Measurements from ENCODE around the gene CAST.
A peak's percentile ranks its signal among the peaks of the same experiment; 100 is the strongest.

Gene CAST

DNA sequence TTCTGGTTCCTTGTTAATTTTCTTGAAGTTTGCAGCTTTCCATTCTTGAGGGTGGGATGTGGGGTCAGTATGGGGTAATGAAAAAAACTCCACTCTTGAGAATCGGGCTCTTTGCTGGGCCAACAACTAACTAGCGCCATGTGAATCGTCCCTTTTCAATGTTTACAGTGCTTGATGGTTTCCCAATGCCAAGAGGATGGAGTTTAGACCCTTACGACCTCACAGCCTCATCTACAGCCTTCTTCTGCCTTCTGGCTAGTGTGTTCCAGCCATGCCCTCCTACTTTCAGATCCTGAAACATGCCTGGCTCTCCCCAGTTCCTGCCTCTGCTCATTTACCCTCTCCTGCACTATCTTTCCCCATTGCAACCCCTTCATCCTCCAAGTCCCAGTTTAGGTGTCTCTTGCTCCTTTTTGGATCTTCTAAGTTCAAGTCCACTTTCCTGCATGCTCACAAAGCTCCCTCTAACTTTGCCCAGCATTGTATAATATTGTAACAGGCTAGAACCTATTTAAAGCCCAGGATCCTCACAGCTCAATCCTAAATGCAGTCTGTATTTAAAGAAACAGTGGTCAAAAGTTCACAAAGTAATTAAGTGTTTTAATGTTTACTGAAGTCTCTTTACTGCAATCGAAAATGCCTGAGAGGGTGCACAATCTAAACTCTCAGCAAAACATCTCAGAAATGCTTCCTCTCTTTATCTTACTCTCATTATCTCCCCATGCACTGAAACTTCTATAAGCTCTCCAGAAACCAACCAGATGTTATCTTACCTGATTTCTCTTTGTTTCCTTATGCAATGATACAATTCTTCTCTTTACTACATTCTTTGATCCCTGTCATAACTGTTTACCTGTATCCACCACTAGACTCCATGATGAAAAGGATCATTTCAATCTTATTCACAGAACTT is 20.6 kb upstream of the CAST start:
- H3K4me3 ChIP-seq (ENCODE audit: low read length): no peak overlapping the region
- no peak for DNase-seq (ENCODE audit: low read depth, low spot score)

DNA sequence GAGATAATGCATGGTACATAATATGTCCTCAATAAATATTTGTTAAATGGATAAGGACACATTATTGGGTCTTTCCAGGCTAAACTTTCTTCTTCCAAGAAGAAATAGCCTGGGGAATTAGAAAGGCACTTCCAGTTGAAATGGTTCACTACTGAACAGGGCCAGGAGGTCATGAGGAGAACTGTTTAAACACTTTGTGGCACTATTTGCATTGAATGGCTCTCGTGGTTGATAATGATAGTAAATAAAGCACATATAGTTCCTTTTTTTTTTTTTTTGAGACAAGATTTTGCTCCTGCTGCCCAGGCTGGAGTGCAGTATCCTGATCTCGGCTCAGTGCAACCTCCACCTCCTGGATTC is 19.9 kb upstream of the CAST start:
- H3K4me3 ChIP-seq (ENCODE audit: low read length): no peak overlapping the region
- DNase-seq (ENCODE audit: low read depth, low spot score): no peak

DNA sequence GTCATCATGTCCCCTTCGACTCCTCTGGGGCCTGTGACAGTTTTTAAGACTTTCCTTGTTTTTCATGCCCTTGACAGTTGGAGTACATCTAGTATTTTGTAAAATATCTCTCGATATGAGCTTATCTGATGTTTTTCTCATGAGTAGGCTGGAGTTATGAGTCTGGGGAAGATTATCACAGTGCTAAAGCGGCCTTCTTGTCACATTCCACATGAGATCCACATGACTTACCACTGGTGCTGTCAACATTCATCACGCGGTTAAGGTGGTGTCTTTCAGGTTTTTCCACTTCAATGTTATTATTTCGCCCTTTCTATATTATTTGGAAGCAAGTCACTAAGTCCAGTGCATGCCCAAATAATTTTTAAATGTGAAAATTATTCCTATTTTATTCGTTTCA is 17.1 kb upstream of the CAST start:
- H3K4me3 ChIP-seq (ENCODE audit: low read length): no peak overlapping the region
- no peak for DNase-seq (ENCODE audit: low read depth, low spot score)

DNA sequence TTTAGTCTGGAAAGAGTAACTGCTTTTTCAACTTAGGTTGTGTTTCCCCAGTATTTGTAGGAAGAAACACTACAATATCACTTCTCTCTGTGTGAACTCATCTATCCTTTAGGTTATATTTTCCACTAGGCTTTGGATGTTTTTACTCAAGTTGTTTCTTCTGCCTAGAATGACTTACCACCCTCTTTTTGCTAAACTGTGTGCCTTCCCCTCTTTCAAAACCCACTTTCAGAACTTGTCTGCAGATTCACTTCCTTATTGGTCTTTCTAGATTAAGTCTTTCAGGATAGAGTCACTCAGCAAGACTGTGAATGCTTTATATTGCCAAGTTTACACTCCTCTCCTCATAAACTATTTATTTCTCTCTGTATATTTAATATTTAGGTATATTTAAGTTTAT is 14.2 kb upstream of the CAST start:
- DNase-seq (ENCODE audit: low read depth, low spot score): no peak
- H3K4me3 ChIP-seq (ENCODE audit: low read length): no peak overlapping the region

DNA sequence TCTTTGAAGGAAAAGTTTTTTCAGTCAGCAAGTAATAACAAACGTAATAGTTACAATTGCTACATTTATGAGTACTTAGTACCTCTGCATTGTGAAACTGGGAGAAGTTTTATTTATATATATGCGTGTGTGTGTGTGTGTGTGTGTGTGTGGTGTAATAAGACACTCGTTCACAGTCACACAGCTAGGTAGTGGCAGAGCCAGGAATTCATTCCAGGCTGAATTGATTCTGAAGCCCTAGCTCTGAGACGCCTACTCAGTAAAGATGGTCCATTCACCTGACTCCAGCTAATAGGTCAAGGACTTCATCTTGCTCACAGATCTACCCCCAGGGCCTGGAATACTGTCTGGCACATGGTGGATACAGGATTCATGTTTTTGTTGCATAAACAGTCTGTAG is 13.6 kb upstream of the CAST start:
- H3K4me3 ChIP-seq (ENCODE audit: low read length): no peak overlapping the region
- DNase-seq (ENCODE audit: low read depth, low spot score): no peak

DNA sequence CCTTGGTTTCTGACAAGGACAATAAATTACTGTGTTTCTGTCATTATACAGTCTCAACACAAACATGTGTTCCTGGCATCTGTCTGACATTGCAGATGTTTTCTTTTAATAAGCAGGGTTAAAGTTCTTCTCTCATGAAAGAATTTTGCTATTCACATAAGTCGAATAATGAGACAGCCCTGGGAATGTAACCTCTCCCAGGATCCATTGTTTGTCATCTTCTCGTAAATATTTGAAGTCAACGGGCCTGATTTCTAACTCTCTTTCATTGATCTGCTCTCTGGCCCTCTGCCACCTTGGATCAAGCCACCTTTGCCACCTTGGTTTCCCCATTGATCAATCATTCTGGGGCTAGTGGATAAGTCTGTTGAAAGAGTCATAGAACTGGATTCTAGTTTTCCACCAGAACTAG is 12.9 kb upstream of the CAST start:
- H3K4me3 ChIP-seq (ENCODE audit: low read length): no peak overlapping the region
- no peak for DNase-seq (ENCODE audit: low read depth, low spot score)

DNA sequence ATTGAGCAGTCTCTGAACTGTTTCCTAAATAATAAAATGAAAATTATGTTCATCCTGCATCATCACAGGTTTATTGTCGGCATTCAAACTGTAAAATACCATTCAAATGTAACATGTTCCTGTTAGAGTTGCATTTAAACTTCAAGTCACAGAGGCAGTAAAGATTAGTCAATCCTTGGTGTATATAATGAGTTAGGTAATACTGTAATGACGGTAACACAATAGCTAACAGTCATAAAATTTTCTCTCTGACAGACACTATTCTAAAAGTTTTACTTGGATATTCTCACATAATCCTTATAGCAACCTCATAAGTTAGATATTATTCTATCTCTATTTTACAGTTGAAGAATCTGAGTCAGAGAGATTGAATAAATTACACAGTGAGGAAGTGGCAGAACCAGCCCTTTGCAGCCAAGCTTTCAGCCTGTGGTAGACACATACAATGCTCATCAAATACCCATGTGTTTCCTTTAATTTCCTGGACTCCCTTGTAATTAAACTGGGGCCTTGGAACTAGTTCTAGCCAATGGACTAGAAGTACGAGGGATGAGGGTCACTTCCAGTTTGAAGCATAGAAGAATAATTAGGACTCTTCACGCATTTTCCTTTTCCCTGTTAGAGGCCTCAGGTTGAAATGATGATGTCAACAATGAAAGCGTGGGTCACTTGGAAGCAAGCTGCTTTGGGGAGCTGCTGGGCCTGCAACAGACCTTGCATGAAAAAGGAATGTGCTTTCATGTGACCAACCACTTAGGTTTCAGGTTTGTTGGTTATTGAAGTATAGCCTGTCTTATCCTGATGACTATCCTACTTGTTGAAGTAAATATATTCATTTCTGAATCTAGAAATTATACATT is 12.3 kb upstream of the CAST start:
- DNase-seq (ENCODE audit: low read depth, low spot score): no peak
- H3K4me3 ChIP-seq (ENCODE audit: low read length): no peak overlapping the region

DNA sequence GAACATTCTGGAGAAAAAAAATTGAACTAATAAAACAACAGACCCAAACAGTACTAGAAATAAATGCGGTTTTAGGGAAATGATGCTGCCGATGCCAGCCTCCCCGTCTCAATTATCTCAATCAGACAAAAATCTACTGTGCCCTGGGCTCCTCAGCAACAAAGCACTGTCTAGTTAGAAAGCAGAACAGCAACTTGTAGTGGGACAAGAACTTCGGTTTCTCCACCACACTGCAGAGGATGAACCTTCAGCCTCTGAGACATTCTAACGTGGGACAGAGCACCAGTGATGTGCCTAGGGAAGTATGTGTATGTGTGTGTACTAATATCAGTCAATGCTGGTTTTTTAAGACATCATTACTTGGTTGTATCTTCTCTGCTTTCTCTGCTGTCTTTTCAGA is 11.1 kb upstream of the CAST start:
- no peak overlapping the region for H3K4me3 ChIP-seq (ENCODE audit: low read length)
- no peak for DNase-seq (ENCODE audit: low read depth, low spot score)

DNA sequence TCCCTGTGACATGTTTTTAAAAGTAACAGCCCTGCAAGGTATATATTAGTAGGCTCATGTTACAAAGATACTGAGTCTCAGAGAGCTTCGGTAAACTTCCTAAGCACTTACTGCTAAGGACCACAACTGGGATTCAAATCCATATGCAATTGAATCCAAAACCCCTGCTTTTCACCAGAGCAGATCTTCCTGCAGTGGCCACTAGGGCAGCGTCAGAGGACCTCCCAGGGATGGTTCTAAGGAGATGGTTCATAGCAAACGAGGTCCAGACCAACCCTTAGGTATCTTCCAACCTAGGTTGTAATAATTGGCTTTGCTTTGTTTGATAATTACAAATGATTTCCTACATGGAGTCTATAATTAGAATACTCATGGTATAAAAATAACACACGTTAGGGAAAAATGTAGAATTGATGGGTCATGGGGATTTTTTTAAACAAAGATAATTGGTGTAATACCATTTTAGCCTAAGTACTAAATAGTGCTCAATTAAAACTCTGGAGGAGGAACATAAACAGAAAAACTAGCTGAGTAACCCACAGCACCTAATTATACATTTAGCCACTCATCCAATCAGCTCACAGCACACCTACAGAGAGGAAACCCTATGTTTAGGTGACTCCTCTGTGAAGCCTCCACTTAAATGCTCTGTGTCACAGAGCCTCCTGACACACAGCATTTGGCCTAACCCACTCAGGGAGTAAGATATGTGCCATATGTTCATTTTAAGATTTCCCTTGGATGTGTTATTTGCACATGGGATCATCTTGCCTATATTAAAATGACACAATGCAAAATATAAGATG is 10.0 kb upstream of the CAST start:
- DNase-seq (ENCODE audit: low read depth, low spot score): no peak
- no peak overlapping the region for H3K4me3 ChIP-seq (ENCODE audit: low read length)

DNA sequence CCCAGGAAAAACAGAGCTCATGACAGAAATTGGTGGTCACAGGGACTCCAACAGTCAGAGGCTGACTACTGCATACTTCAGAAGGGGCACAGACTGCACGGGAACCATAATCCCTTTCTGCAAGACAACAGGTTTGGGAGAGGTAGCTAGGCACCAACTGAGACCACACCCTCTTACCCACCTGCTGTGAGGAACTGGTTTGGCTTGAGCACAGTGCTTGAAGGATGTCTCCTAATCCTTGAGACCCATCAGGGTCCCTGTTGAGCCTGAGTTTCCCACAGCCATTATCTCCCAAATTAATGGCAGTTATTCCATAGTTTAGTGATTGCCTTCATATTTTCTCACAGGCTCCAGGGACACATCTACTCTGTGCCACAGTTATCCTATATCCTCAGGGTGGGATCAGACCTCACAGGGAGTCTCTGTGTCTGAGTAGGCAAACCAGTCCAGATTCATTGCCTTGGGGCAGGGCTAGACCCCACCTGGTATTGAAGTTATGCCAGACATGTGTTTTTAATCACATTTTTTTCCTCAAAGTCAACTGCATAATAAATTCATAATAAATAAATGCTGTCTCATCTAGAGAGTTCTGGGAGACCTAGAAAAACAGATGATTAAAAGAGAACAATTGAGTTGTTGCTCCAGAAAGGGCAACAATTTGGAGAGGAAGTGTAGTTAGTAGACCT is 9.3 kb upstream of the CAST start:
- no peak for DNase-seq (ENCODE audit: low read depth, low spot score)
- H3K4me3 ChIP-seq (ENCODE audit: low read length): no peak overlapping the region

DNA sequence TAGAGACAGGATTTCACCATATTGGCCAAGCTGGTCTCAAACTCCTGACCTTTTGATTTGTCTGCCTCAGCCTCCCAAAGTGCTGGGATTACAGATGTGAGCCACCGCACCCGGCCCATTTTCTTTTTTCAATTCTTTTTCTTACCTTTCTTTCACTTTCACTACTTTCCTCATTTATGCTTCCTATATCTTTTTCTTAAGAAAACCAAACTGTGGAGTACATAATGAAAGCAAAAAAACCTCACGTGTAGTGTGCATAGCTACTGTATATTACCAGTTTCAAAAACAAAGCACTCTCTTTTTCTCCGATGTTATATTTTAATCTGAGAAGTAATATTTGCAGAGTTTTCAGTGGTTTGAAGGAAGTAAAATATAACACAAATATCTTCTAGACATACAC is 8.0 kb upstream of the CAST start:
- H3K4me3 ChIP-seq (ENCODE audit: low read length): no peak overlapping the region
- no peak for DNase-seq (ENCODE audit: low read depth, low spot score)

DNA sequence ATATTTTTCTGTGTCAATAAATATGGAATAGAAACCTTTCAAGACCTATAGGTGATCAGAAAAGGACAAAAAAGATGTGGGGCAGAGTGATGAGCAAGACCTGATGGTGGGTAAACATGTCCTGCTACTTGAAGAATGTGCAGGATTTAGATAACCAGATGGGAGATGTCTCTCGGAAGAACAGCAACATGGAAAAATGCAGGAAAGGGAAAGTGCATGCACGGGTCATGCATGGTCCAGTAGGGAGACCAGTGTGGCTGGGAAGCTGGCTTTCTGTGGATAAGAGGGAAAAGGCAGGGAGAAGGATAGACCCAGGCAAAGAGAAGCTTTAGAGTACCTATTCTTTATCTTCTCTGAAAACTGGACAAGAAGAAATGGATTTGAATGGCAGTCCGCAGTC is 7.1 kb upstream of the CAST start:
- H3K4me3 ChIP-seq (ENCODE audit: low read length): no peak overlapping the region
- no peak for DNase-seq (ENCODE audit: low read depth, low spot score)

DNA sequence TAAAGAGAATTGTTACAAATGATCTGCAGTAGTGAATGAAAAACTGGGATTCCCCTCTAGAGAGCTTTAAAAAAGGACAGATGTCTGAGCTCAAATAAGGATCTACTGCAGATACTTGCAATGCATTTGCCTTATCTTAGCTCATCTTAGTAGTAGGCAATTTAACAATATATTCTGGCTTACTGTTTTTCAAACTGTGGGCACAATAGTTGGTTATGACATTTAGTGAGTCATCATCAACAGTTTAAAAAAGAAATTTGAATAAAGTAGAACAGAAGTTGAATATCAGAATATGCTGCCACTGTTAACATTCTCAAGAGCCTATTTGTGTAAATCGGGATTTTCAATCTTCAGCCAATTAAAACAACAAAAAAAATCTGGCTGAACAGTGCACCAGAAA is 6.7 kb upstream of the CAST start:
- no peak overlapping the region for H3K4me3 ChIP-seq (ENCODE audit: low read length)
- no peak for DNase-seq (ENCODE audit: low read depth, low spot score)

DNA sequence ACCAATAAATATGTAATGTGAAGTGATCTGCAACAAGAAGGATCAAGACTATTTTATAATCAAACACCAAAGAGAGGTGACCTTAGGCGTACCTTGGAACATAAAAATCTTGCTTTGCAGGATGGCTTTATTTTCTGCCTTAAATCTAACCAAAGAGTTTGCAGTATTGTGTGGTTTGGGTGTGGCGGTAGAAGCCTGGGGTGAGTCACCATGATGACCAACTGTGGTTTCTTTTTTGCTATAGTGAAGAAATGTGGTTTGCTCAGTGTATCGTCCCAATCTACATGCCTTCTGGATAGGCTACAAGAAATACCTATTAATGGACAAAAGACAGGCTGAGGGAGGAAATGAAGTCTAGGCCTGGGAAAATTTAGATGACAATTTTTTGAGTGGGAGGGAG is 5.1 kb upstream of the CAST start:
- DNase-seq (ENCODE audit: low read depth, low spot score): no peak
- H3K4me3 ChIP-seq (ENCODE audit: low read length): no peak overlapping the region

DNA sequence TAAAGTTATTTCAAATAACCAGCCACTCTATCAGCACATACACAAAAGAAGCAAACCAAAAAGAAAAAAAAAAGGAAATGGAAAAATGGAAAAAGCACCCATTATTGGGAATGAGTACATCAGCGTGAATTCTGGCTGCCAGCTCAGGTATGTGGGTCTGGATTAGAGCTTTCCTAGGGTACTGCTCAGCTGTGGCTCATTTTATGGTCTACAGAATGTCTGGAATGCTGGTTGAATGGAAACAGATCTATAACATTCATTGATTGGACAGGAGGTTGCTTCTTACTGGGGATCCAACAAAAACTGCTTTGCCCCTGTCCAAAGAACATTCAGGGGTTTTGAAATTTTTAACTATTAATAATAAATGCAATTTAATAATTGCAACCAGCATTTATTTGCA is 3.9 kb upstream of the CAST start:
- H3K4me3 ChIP-seq (ENCODE audit: low read length): no peak overlapping the region
- no peak for DNase-seq (ENCODE audit: low read depth, low spot score)

DNA sequence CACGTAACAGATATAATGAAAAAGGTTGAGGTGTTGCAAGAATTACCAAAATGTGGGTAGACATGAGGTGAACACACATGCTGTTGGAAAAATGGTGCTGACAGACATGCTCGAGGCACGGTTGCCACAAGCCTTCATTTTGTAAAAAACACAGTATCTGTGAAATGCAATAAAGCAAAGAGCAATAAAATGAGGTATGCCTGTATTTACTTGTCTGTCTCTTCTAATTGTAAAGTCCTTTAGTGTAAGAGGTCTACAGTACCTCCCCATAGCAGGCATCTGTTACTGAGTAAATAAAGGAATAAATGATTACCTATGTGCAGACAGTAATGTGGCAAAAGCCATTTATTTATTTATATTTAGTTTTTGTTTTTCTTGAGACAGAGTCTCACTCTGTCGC is 3.0 kb upstream of the CAST start:
- no peak for DNase-seq (ENCODE audit: low read depth, low spot score)

DNA sequence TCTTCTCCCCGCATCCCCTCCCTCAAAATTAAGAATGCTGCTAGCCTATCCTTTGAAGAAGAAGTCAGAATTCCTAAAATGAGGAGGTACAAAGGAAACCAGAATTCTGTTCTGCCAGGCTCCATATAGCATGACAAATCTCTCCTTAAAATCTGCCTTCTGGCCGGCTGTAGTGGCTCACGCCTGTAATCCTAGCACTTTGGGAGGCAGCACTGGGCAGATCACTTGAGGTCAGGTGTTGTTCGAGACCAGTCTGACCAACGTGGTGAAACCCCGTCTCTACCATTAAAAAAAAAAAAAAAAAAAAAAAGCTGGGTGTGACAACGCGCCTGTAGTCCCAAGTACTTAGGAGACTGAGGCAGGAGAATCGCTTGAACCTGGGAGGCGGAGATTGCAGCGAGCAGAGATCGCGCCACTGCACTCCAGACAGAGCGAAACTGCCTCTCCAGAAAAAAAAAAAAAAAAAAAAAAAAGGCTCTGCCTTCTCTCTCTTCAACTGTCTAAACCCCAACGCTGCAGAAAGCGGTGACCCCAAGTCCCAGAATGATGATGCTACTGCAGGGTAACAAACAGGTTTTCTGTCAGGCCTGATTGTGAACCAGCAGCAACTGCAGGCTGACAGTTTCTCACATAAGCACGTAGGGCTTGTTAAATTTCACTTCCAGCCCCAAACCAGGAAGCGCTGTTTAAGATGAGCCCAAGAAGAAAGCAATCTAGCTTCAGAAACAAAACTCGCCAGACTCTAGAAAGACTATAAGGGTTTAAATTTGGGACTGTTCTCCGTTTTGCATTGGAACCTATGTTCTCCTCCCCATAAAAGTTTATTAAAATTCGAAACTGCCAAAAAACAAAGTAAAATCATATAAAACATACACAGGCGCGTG is 963 bp upstream of the CAST start:
- peak overlapping the region; percentile 64 for H3K4me3 ChIP-seq (ENCODE audit: low read length)
- DNase-seq (ENCODE audit: low read depth, low spot score): no peak

More for the DNA sequence above, 3.0 kb upstream of the CAST start:
- no peak overlapping the region for H3K4me3 ChIP-seq (ENCODE audit: low read length)

Data from Jurkat, Clone E6-1 (cell line).